ENCODE results near the gene DCP1B.

Gene DCP1B

DNA sequence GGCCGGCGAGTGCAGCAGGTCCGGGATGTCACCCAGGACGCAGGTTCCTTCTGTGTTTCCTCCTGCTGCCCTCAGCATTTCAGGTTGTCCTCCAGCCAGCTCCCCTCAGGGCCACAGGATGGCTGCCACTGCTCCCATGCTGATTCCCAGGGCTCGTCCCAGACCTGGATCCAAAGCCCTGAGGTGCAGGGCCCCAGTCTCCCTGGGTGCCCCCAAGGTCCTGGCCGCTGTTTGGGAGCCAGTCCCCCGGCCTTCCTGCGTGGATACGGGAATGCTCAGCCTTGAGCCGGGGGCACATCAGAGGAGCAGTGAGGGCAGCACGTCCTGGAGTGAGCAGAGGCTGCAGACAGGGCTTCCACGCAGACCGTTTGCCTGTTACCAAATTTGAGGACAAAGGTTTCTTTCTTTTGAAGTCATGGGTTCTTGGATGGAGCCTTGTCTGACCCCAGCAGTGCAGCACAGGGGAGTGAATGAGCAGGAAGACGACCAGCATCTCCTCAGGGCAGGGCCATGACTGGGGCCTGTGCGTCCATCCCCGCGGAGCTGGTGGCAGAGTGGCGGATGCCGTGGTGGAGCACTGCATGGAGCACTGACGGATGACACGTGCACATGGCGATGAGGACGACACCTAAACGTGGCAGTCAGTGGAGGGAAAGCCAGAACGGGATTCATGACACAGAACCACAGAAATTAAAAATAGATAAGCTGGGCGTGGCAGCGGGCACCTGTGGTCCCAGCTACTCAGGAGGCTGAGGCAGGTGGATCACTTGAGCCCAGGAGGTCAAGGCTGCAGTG lies 73.3 kb downstream of the DCP1B start:
- TF ChIP-seq, protein P1, sequence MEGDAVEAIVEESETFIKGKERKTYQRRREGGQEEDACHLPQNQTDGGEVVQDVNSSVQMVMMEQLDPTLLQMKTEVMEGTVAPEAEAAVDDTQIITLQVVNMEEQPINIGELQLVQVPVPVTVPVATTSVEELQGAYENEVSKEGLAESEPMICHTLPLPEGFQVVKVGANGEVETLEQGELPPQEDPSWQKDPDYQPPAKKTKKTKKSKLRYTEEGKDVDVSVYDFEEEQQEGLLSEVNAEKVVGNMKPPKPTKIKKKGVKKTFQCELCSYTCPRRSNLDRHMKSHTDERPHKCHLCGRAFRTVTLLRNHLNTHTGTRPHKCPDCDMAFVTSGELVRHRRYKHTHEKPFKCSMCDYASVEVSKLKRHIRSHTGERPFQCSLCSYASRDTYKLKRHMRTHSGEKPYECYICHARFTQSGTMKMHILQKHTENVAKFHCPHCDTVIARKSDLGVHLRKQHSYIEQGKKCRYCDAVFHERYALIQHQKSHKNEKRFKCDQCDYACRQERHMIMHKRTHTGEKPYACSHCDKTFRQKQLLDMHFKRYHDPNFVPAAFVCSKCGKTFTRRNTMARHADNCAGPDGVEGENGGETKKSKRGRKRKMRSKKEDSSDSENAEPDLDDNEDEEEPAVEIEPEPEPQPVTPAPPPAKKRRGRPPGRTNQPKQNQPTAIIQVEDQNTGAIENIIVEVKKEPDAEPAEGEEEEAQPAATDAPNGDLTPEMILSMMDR (IDR thresholded peaks at IDR 0.05), result no peak

DNA sequence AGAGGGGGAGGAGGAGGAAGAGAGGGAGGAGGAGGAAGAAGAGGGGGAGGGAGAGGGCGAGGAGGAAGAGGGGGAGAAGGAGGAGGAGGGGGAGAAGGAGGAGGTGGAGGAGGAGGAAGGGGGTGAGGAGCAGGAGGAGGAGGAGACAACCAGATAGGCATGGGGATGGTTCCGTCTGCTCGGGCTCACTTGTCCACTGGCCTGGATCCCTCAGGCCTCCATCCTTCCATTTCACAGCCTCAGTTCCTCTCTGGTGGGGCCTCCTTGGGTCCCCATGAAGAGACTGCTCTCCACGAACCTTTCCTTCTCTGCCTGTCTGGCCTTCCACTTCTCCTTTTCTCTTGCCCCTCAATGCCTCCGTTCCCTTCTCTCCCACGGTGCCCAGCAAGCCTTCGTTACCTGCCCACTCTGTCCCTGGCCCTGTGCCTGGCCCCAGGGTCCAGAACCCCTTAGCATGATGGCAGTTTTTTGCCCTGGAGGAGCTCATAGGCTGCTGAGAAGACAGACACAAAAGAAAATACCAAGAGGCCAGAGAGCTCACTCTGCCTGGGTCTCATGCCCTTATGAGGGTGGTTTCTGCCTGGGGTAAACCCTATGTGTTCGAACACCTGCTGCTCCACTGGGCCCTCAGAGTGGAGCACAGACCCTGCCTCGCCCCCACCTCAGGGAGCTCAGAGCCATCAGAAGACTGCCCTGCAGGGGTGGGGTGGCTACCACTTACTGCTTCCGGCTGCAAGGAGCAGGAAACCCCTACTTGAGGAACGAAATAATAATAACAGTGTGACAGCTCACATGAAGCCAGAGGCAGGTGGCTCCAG lies 74.1 kb downstream of the DCP1B start:
- TF ChIP-seq, protein P1 (IDR thresholded peaks at IDR 0.05), result no peak

DNA sequence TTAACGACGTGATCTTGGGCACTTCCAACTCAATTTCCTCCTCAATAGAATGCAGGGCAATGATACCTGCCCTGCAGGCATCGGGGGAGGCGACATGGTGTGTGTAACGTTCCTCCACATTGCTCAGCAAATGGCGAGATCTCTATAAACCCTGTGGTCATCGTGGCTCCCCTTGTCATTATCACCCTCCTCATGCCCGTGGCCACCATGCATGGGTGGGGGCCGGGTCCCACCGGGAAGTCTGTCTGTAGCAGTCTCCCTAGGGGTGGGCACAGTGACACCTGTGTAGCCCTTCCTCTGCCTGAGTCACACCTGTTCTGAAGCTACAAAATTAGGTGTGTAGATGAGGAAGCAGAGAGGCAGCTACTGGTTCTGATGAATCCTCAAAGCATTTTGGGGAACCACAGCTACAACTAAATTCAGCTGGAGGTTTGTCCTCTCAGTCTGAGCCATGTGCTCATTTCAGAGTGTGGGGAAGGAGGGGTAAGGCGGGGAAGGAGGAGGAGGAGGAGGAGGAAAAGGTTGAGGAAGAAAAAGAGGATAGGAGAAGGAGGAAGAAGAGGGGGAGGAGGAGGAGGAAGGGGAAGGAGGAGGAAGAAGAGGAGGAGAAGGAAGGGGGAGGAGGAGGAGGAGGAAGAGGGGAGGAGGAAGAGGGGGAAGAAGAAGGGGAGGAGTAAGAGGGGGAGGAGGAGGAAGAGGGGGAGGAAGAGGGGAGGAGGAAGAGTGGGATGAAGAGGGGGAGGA lies 74.8 kb downstream of the DCP1B start:
- TF ChIP-seq, protein P1 (IDR thresholded peaks at IDR 0.05), result no peak

DNA sequence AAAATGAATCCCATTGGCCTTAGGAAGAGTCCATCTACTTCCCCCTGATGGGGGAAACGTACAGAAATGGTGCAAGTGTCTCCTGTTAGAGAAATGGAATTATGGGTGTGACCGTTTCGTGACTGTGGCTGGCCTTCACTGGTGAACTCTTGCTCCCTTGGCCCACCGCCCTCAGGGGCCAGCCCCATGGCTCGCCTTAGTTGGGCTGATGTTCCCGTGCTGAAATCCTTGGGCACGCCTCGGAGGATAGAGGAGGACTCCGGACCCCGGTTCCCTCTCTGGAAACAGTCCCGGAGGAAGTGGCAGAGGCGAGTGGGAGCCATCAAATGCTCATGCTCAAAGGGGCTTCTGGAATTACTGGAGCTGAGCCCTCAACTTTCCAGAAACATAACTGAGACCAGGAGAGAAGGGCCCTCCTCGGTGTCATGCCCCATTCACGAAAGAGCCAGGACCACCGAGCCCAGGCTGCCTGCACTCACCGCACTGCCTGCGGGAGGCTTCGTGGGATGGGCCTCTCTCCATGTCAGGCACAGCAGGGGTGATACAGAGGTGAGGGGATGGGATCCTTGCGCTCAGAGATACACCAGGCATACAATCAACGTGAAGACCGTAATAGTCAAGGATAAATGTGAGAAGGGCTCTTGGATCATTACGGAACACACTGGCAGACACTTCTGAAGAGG lies 75.7 kb downstream of the DCP1B start:
- TF ChIP-seq, protein P1 (IDR thresholded peaks at IDR 0.05), result no peak

DNA sequence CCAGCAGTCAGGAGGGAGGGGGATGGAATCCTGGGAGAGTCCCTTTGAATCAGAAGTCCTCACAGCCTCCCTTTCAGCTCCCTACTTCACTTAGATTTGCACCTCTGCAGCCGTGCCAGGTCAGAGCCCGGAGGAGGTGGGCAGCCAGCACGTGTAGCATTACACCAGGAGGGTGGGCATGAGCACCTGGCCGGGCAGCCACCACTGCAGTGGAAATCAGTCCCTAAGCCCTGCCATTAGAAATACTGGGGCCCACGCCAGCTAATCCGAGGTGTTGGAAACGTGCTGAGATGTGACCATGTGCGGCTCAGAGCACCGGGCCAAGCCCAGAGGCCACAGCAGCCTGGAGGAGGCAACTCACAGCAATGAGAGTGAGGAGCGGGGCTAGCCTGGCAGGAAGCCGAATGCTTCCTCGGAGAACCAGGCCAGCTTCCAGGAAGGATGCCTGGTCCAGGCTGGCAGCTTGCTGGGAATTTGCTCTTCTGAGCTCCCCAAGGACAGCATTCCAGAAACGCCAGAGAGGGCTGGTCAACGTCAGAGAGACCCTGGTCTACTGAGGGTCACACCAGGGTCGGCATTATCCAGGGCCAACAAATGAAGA lies 76.4 kb downstream of the DCP1B start:
- TF ChIP-seq, protein P1 (IDR thresholded peaks at IDR 0.05), result no peak

DNA sequence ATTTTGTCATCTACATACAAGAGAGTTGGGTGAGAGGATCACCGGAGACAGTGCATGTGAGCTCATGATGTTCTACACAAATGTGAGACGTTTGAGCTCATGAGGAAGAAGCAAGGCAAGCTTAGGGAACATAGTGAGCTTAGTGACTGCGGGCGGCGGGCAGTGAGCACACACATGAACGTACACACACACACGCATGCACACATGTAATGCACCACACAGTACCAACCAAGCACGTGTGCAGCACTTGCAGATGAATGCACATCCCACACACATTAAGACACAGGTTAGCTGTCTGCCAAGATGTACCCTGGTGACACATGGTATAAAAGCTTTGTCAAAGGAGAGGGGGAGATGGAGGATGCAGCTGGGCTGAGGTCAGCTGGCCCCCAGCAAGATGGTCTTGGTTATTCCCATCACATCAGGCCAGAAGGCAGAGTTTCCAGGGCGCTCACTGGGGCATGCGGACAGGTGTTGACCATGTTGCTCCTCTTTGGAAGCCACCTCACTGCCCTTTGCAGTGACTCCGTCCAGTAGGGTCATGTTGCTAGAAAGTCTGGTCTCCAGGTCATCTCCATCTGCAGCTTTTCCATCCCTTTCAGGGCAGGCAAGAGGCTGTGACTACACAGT lies 77.1 kb downstream of the DCP1B start:
- TF ChIP-seq, protein P1 (IDR thresholded peaks at IDR 0.05), result no peak

Data from LNCAP (cell line).